NCI-H1105 treated with DMSO at 0.1 percent for 48 hours (cell line): ENCODE data around the gene IDUA.
"Not testable (repeated sequence)": the region's sequence is repeated elsewhere in the genome, so short reads cannot be mapped to it uniquely, and the experiment has no call there.

Source experiments
- DNase-seq: peaks from one replicate; lab custom pipeline; 2025; lab: John Stamatoyannopoulos, UW

Gene IDUA

GRCh38 chr4:987624-988513, 1.0 kb downstream of the IDUA start:
- no peak for DNase-seq

- DNase-seq = no peak
Measured at GRCh38 chr4:988726-989721, 2.2 kb downstream of the IDUA start.

GRCh38 chr4:989722-990471, 3.1 kb downstream of the IDUA start:
- no peak for DNase-seq

- DNase-seq = no peak
Measured at GRCh38 chr4:990746-991367, 4.0 kb downstream of the IDUA start.

GRCh38 chr4:991451-992296, 4.8 kb downstream of the IDUA start:
- DNase-seq = no peak

GRCh38 chr4:992297-993110, 5.7 kb downstream of the IDUA start:
- DNase-seq = no peak

- no peak for DNase-seq
Measured at GRCh38 chr4:993111-994029, 6.5 kb downstream of the IDUA start, which contains the start of gene SLC26A1. Gene SLC26A1 (minus strand): TSS chr4:993404. CDS start chr4:991703, 1,701 bp downstream.

GRCh38 chr4:995311-996026, 8.6 kb downstream of the IDUA start:
- DNase-seq = no peak

GRCh38 chr4:996030-996996, 9.5 kb downstream of the IDUA start:
- no peak for DNase-seq

- no peak for DNase-seq
Measured at GRCh38 chr4:996997-997374, 10.1 kb downstream of the IDUA start.

GRCh38 chr4:997375-998071, 10.7 kb downstream of the IDUA start:
- DNase-seq = no peak

GRCh38 chr4:998096-998691, 11.3 kb downstream of the IDUA start:
- DNase-seq = no peak

- not testable (repeated sequence) for DNase-seq
Measured at GRCh38 chr4:999240-999863, 12.5 kb downstream of the IDUA start.

- DNase-seq = no peak
Measured at GRCh38 chr4:999882-1000425, 13.1 kb downstream of the IDUA start.
